Common myeloid progenitor, CD34-positive (primary cell): ENCODE data around the gene PPM1E.

Experiments
- CTCF ChIA-PET: fragments of 350-600 bp; sonication (Branson Sonifier 250); formaldehyde crosslinking; loops from one replicate; lab custom pipeline; 2021; ENCODE audit warnings: antibody characterized with exemption; lab: Charles Lee
- POLR2A ChIA-PET: fragments of 350-600 bp; sonication (Branson Sonifier 250); formaldehyde crosslinking; loops from one replicate; lab custom pipeline; 2021; ENCODE audit warnings: antibody characterized with exemption; lab: Charles Lee
- DNase-seq, 3 donors: peaks; one replicate each; pipeline versions ENCODE4 v3.0.0 to v3.0.0-alpha.2; 2013
- H3K27ac ChIP-seq, 2 experiments: 1 replicate in 1 of 2; 2 replicates in 1 of 2; pipeline ENCODE4 v1.7.0; 2013; ENCODE audit warnings: inconsistent platforms in 2 of 2, low read length in 2 of 2, mild to moderate bottlenecking in 2 of 2, low read depth in 1 of 2, moderate library complexity in 1 of 2; ENCODE audit not compliant: severe bottlenecking in 2 of 2, insufficient read depth in 1 of 2, poor library complexity in 1 of 2
- H3K27me3 ChIP-seq, 5 experiments: replicated peaks in 2 of 5; 1 replicate in 3 of 5; 2 replicates in 2 of 5; pipeline versions ENCODE4 v1.6.1 to v1.7.0; 2013; ENCODE audit warnings: low read length in 4 of 5, mild to moderate bottlenecking in 2 of 5, moderate library complexity in 2 of 5, inconsistent platforms in 1 of 5; ENCODE audit not compliant: insufficient read depth in 5 of 5, control insufficient read depth in 4 of 5
- H3K36me3 ChIP-seq, 4 experiments: 1 replicate in 2 of 4; 2 replicates in 2 of 4; pipeline versions ENCODE4 v1.6.1 to v1.7.0; 2013; ENCODE audit warnings: low read length in 3 of 4, control low read depth in 1 of 4, mild to moderate bottlenecking in 1 of 4; ENCODE audit not compliant: control insufficient read depth in 4 of 4, insufficient read depth in 4 of 4
- H3K4me1 ChIP-seq, 4 experiments: 1 replicate in 3 of 4; 2 replicates in 1 of 4; pipeline versions ENCODE4 v1.6.1 to v1.7.1; 2013; ENCODE audit warnings: low read length in 3 of 4, mild to moderate bottlenecking in 3 of 4, control low read depth in 1 of 4, inconsistent platforms in 1 of 4, moderate library complexity in 1 of 4; ENCODE audit not compliant: control insufficient read depth in 4 of 4, insufficient read depth in 4 of 4; ENCODE audit errors: control extremely low read depth in 1 of 4
- H3K4me3 ChIP-seq, 7 experiments: 1 replicate in 4 of 7; 2 replicates in 3 of 7; pipeline versions ENCODE4 v1.5.1 to v1.7.0; 2013; ENCODE audit warnings: mild to moderate bottlenecking in 7 of 7, low read length in 6 of 7, moderate library complexity in 6 of 7, inconsistent platforms in 2 of 7, low read depth in 2 of 7, control low read depth in 1 of 7; ENCODE audit not compliant: insufficient read depth in 4 of 7, control insufficient read depth in 1 of 7; ENCODE audit errors: extremely low read depth in 1 of 7
- H3K9me3 ChIP-seq, 5 experiments: 1 replicate in 4 of 5; 2 replicates in 1 of 5; pipeline versions ENCODE4 v1.6.1 to v1.7.1; 2013; ENCODE audit warnings: low read length in 4 of 5, mild to moderate bottlenecking in 2 of 5, inconsistent platforms in 1 of 5, low read depth in 1 of 5, moderate library complexity in 1 of 5; ENCODE audit not compliant: control insufficient read depth in 4 of 5, insufficient read depth in 2 of 5; ENCODE audit errors: control extremely low read depth in 1 of 5
- WGBS: methylation state at CpG from one replicate; pipeline ENCODE4 v1.1.5; 2013; ENCODE audit not compliant: insufficient coverage; 5-methylcytosine and 5-hydroxymethylcytosine counted together

Gene PPM1E

GRCh38 chr17:59024916-59025315 is 269.3 kb downstream of the PPM1E start:
- DNase-seq, result no peak
- WGBS, result 100% methylated on average over 1 of the region's 2 CpGs
- Histone ChIP-seq H3K27ac (no peak overlapping the region), H3K4me1 (no peaks in the 10 kb centered on the region), H3K27me3 (no peaks in the 10 kb centered on the region), H3K36me3 (peaks cover 4 to 27% (median 14%) of the 10 kb centered on the region in 4 experiments), H3K9me3 (no peaks in the 10 kb centered on the region), H3K4me3 (no peak overlapping the region)
- ChIA-PET CTCF (no interaction called here), POLR2A (no interaction called here)

- Histone ChIP-seq H3K36me3 (peaks cover 4 to 22% (median 12%) of the 10 kb centered on the region in 4 experiments), H3K27ac (no peak overlapping the region), H3K27me3 (no peaks in the 10 kb centered on the region), H3K9me3 (no peaks in the 10 kb centered on the region), H3K4me3 (no peak overlapping the region), H3K4me1 (no peaks in the 10 kb centered on the region)
- 100% methylated on average over 1 of the region's 1 CpG for WGBS
- CTCF ChIA-PET, result no interaction called here
- no peak for DNase-seq
- POLR2A ChIA-PET, result no interaction called here
These were observed 270.7 kb downstream of the PPM1E start for GRCh38 chr17:59026176-59026939.

- CTCF ChIA-PET, result no interaction called here
- Histone ChIP-seq H3K36me3 (peaks cover 4 to 27% (median 15%) of the 10 kb centered on the region in 4 experiments), H3K4me1 (no peaks in the 10 kb centered on the region), H3K4me3 (no peak overlapping the region), H3K27me3 (no peaks in the 10 kb centered on the region), H3K9me3 (no peaks in the 10 kb centered on the region), H3K27ac (no peak overlapping the region)
- 37% methylated on average over 4 of the region's 4 CpGs for WGBS
- DNase-seq, result no peak
- POLR2A ChIA-PET, result no interaction called here
These were observed 272.1 kb downstream of the PPM1E start for GRCh38 chr17:59027750-59028149.

GRCh38 chr17:59028328-59028727 is 272.7 kb downstream of the PPM1E start:
- no peaks in the 10 kb centered on the region for H3K27me3 ChIP-seq
- H3K27ac ChIP-seq, result no peak overlapping the region
- peaks cover 4 to 27% (median 16%) of the 10 kb centered on the region in 4 experiments for H3K36me3 ChIP-seq
- no peak for DNase-seq
- no peaks in the 10 kb centered on the region for H3K9me3 ChIP-seq
- POLR2A ChIA-PET, result no interaction called here
- 94% methylated on average over 4 of the region's 6 CpGs for WGBS
- H3K4me3 ChIP-seq, result no peak overlapping the region
- CTCF ChIA-PET, result no interaction called here
- no peaks in the 10 kb centered on the region for H3K4me1 ChIP-seq

- H3K4me3 ChIP-seq, result no peak overlapping the region
- ChIA-PET CTCF (interaction anchor here (1.2 kb wide), 1 partner anchor 14 kb away, joined by 3 read pairs; no protein-coding TSS in a partner anchor), POLR2A (no interaction called here)
- no peaks in the 10 kb centered on the region for H3K27me3 ChIP-seq
- H3K27ac ChIP-seq, result no peak overlapping the region
- H3K9me3 ChIP-seq, result no peaks in the 10 kb centered on the region
- no peaks in the 10 kb centered on the region for H3K4me1 ChIP-seq
- WGBS, result 100% methylated on average over 1 of the region's 1 CpG
- no peak for DNase-seq
- H3K36me3 ChIP-seq, result peaks cover 6 to 35% (median 16%) of the 10 kb centered on the region in 4 experiments
These were observed 275.2 kb downstream of the PPM1E start for GRCh38 chr17:59030811-59031210.
